ENCODE data around the gene NCBP2L. TPM values are rescaled to one million over a fixed set of nuclear protein-coding genes. Genes with fewer than 3 reads are reported as not detected.

Gene NCBP2L
- total and polyA plus RNA-seq, 2 of the 8 experiments (the other 6 are each of a cell fraction or from before 2014, with no cell fraction given): not detected

DNA sequence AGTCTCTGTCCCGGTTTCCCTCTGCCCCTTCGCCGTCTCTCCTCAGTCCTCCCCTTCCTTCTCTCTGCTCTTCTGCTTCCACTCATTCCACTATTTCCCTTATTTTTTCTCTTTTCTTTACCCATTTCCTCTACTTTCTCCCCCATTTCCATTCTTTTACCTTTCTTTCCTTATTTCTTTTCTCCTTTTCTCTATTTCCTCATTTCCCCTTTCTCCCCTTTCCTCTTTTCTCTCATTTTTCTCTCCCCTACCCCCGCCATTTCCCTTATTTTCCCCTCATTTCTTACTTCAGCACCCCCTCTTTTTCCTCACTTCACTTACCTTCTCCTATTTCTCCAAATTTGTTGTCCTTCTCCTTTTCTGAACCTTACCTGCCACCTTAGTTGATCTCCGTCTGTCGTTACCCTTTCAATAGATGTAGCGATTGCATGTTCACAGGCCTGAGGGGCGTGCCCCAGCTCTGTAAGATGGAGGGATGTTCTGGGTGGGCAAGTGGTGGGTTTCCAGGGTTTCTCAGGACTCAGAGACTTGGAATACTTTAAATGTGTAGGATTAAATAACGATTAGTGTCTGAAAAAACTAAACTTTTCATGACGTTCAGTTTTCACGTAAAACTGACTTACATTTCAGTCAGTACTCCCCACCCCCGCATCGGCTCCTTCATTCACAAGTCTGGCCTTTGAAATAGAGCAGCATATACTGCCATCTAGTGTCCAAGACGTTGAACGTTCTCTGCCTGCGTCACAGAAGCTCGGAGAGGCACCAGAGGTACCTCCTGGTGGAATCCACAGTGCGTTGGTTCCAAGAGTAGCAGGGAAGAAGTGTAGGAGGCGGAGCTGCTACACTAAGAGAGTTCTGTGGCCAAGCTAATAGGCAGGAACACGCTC lies 641 bp upstream of the NCBP2L start:
- Histone ChIP-seq H2AFZ (ENCODE audit: low read length) (no peak overlapping the region), H4K91ac (replicated peaks; ENCODE audit: insufficient read length, low read length) (no peak overlapping the region)
- 8 to 78% methylated on average over 1 to 17 of the region's 20 CpGs for WGBS, 2 experiments (ENCODE audit: extremely low coverage in 1 of 2, insufficient coverage in 1 of 2, insufficient read length in 1 of 2, insufficient replicate concordance in 2 of 2, low coverage in 1 of 2, low lambda C conversion rate in 2 of 2, missing lambda C conversion rate in 1 of 2)
- peak; percentile 74; the same call in 1 of the 2 replicates for TF ChIP-seq CREB1 (IDR thresholded peaks at IDR 0.05)
- TF ChIP-seq EGR1 (IDR thresholded peaks at IDR 0.05; ENCODE audit: borderline replicate concordance, low read depth, low read length): peak; percentile 91
- TF ChIP-seq YY1 (IDR thresholded peaks at IDR 0.05; ENCODE audit: low read depth, low read length): no peak
- TF ChIP-seq SRF (IDR thresholded peaks at IDR 0.05; ENCODE audit: low read depth, low read length): no peak
- TF ChIP-seq, protein P1, sequence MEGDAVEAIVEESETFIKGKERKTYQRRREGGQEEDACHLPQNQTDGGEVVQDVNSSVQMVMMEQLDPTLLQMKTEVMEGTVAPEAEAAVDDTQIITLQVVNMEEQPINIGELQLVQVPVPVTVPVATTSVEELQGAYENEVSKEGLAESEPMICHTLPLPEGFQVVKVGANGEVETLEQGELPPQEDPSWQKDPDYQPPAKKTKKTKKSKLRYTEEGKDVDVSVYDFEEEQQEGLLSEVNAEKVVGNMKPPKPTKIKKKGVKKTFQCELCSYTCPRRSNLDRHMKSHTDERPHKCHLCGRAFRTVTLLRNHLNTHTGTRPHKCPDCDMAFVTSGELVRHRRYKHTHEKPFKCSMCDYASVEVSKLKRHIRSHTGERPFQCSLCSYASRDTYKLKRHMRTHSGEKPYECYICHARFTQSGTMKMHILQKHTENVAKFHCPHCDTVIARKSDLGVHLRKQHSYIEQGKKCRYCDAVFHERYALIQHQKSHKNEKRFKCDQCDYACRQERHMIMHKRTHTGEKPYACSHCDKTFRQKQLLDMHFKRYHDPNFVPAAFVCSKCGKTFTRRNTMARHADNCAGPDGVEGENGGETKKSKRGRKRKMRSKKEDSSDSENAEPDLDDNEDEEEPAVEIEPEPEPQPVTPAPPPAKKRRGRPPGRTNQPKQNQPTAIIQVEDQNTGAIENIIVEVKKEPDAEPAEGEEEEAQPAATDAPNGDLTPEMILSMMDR (IDR thresholded peaks at IDR 0.05; ENCODE audit: control extremely low read depth in 1 of 3, insufficient read depth in 1 of 3, low read depth in 1 of 3, low read length in 3 of 3): peak; percentile 42 to 74 (median 67)
- no peak for TF ChIP-seq TCF12 (IDR thresholded peaks at IDR 0.05; ENCODE audit: low read depth, low read length)
- TF ChIP-seq RAD21 (IDR thresholded peaks at IDR 0.05 in 1 of 2, conservative IDR thresholded peaks at IDR 0.05 in 1 of 2; ENCODE audit: low read depth in 2 of 2, low read length in 2 of 2): peak; percentile 82 to 90
- TF ChIP-seq, protein P2, sequence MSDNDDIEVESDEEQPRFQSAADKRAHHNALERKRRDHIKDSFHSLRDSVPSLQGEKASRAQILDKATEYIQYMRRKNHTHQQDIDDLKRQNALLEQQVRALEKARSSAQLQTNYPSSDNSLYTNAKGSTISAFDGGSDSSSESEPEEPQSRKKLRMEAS (IDR thresholded peaks at IDR 0.05): no peak
- TF ChIP-seq GTF2F1 (IDR thresholded peaks at IDR 0.05; ENCODE audit: borderline replicate concordance, low read depth, low read length): no peak

More for the DNA sequence above, 641 bp upstream of the NCBP2L start:
- Histone ChIP-seq H4K8ac (ENCODE audit: extremely low read depth, insufficient read depth, low read length) (no peak overlapping the region), H3K56ac (replicated peaks; ENCODE audit: insufficient read length, low read depth, low read length) (no peak overlapping the region), H2BK20ac (ENCODE audit: low read length) (no peak overlapping the region), H3K23ac (ENCODE audit: insufficient read length) (no peak overlapping the region), H4K5ac (ENCODE audit: insufficient read length, low read depth, low read length) (no peak overlapping the region), H3K79me1 (ENCODE audit: low read depth, low read length) (no peaks in the 10 kb centered on the region), H3K4me3 (ENCODE audit: extremely low read depth in 1 of 4, insufficient read depth in 2 of 4, low read depth in 3 of 4, low read length in 4 of 4) (peak overlapping the region; percentile 26 to 62 (median 41); a peak in 5 of 8 replicates), H3K36me3 (ENCODE audit: control insufficient read depth in 2 of 4, insufficient read depth in 4 of 4, low read length in 3 of 4) (no peaks in the 10 kb centered on the region), H2BK12ac (ENCODE audit: low read depth, low read length) (no peak overlapping the region), H3K9me3 (ENCODE audit: insufficient read depth in 2 of 2, low read depth in 1 of 2, low read length in 1 of 2) (no peaks in the 10 kb centered on the region), H3K18ac (ENCODE audit: extremely low read depth, low read length) (no peak overlapping the region), H3K9ac (replicated peaks in 1 of 4; ENCODE audit: extremely low read depth in 1 of 4, low read depth in 3 of 4, low read length in 3 of 4) (no peak overlapping the region), H3K4me2 (ENCODE audit: insufficient read depth in 1 of 2, low read depth in 2 of 2, low read length in 2 of 2) (peak overlapping the region; percentile 89 to 94), H2AK5ac (ENCODE audit: low read depth, low read length) (no peak overlapping the region), H3K27ac (ENCODE audit: low read depth, low read length) (no peak overlapping the region), H3K23me2 (ENCODE audit: low read depth, low read length) (peaks cover 4% of the 10 kb centered on the region; the same call in 1 of the 2 replicates), H2BK120ac (replicated peaks; ENCODE audit: low read depth, low read length) (no peak overlapping the region), H3K14ac (ENCODE audit: insufficient read length) (no peak overlapping the region), H3K4ac (replicated peaks; ENCODE audit: insufficient read length, low read depth, low read length) (no peak overlapping the region), H3K4me1 (replicated peaks in 1 of 4; ENCODE audit: control insufficient read depth in 3 of 4, insufficient read depth in 4 of 4, low read length in 3 of 4) (peaks cover 0 to 10% (median 6%) of the 10 kb centered on the region in 4 experiments), H2BK5ac (ENCODE audit: low read depth, low read length) (no peak overlapping the region), H3K27me3 (replicated peaks in 1 of 4; ENCODE audit: control insufficient read depth in 3 of 4, extremely low read depth in 1 of 4, insufficient read depth in 3 of 4, low read length in 3 of 4) (peaks cover 20 to 39% (median 32%) of the 10 kb centered on the region in 4 experiments), H3K79me2 (ENCODE audit: control insufficient read depth in 1 of 2, insufficient read depth in 2 of 2, low read length in 2 of 2) (no peaks in the 10 kb centered on the region), H4K20me1 (replicated peaks in 1 of 2; ENCODE audit: control insufficient read depth in 1 of 2, insufficient read depth in 2 of 2, low read length in 2 of 2) (no peaks in the 10 kb centered on the region), H2BK15ac (ENCODE audit: low read length) (no peak overlapping the region)
- FAIRE-seq (peak; percentile 99), DNase-seq (ENCODE audit: low read depth in 1 of 2, low spot score in 2 of 2) (peak; percentile 53 to 55)
- ChIA-PET POLR2A (ENCODE audit: partially characterized antibody) (interaction anchor here (0.9 to 1.3 kb wide), 3 partner anchors 60 to 121 kb away, joined by 3 to 6 read pairs (median 4); no protein-coding TSS in a partner anchor), CTCF (ENCODE audit: partially characterized antibody) (interaction anchor here (0.6 to 10.8 kb wide), 32 partner anchors 9 to 835 kb away, joined by 3 to 209 read pairs (median 3); partner anchors contain the start of genes MID2, PRPS1 and RBM41)
